Left renal cortex interstitium (tissue), 4 donors: Measurements from ENCODE around the gene RNF130. TPM values are rescaled to one million over a fixed set of nuclear protein-coding genes. Genes with fewer than 3 reads are reported as not detected.

Source experiments
- DNase-seq, 4 donors: peaks; one replicate each; pipeline ENCODE4 v3.0.0-alpha.2; 2013; ENCODE audit warnings: low read depth in 4 of 4, low spot score in 2 of 4, missing footprints in 1 of 4
- polyA plus RNA-seq, 4 donors: library from polyadenylated mRNA; unstranded; fragments of 120-200 nt; gene quantifications; one replicate each; pipeline ENCODE4 v1.2.1, GENCODE V29; 2013; ENCODE audit not compliant: insufficient read length in 4 of 4

RNF130 gene
- polyA plus RNA-seq, 4 donors, result 71.0 to 77.0 (median 74.7) TPM

- DNase-seq, result no peak
Measured at GRCh38 chr5:180088561-180088960, 17.0 kb upstream of the RNF130 start.

GRCh38 chr5:180086816-180087399, 15.3 kb upstream of the RNF130 start:
- no peak for DNase-seq

GRCh38 chr5:180085837-180086236, 14.3 kb upstream of the RNF130 start:
- no peak for DNase-seq

- no peak for DNase-seq
Measured at GRCh38 chr5:180084638-180085561, 13.3 kb upstream of the RNF130 start.

- DNase-seq, result no peak
Measured at GRCh38 chr5:180083529-180084060, 12.0 kb upstream of the RNF130 start.

- DNase-seq, result no peak
Measured at GRCh38 chr5:180082633-180083420, 11.3 kb upstream of the RNF130 start.

GRCh38 chr5:180081481-180081880, 9.9 kb upstream of the RNF130 start:
- no peak for DNase-seq

- no peak for DNase-seq
Measured at GRCh38 chr5:180080486-180081280, 9.1 kb upstream of the RNF130 start.

GRCh38 chr5:180079702-180080466, 8.3 kb upstream of the RNF130 start:
- no peak for DNase-seq

GRCh38 chr5:180078348-180078747, 6.8 kb upstream of the RNF130 start:
- DNase-seq, result no peak

- DNase-seq, result no peak
Measured at GRCh38 chr5:180077594-180078284, 6.2 kb upstream of the RNF130 start.

- DNase-seq, result no peak
Measured at GRCh38 chr5:180075703-180076102, 4.1 kb upstream of the RNF130 start.

GRCh38 chr5:180074462-180074861, 2.9 kb upstream of the RNF130 start:
- DNase-seq, result no peak

- no peak for DNase-seq
Measured at GRCh38 chr5:180072556-180072955, 997 bp upstream of the RNF130 start.

GRCh38 chr5:180072256-180072548, 643 bp upstream of the RNF130 start:
- DNase-seq, result no peak

- peak in 1 of 4 donors; percentile 53 for DNase-seq
Measured at GRCh38 chr5:180070756-180071530, 616 bp downstream of the RNF130 start.

- no peak for DNase-seq
Measured at GRCh38 chr5:180069589-180070247, 1.8 kb downstream of the RNF130 start.
